Small intestine (tissue), 7 donors: ENCODE results near the gene WDFY1. TPM values are rescaled to one million over a fixed set of nuclear protein-coding genes. Genes with fewer than 3 reads are reported as not detected.
A peak's percentile ranks its signal among the peaks of the same experiment; 100 is the strongest.

Source experiments
- DNase-seq, 2 donors: peaks; one replicate each; pipeline versions ENCODE4 v3.0.0 to v3.0.0-alpha.2; 2013
- FAIRE-seq: peaks from 2 replicates; lab custom pipeline; 2012; peaks lifted over from hg19 to GRCh38; lab: Jason Lieb, UNC
- H3K27ac ChIP-seq, 3 donors: one replicate each; pipeline ENCODE4 v1.5.1; 2013; ENCODE audit warnings: low read length in 2 of 3, mild to moderate bottlenecking in 2 of 3, control low read depth in 1 of 3, inconsistent platforms in 1 of 3, low read depth in 1 of 3, moderate library complexity in 1 of 3
- H3K27me3 ChIP-seq, 3 donors: one replicate each; pipeline ENCODE4 v1.6.1; 2013; ENCODE audit warnings: low read length in 3 of 3, inconsistent platforms in 1 of 3; ENCODE audit not compliant: control insufficient read depth in 3 of 3, insufficient read depth in 3 of 3
- H3K36me3 ChIP-seq, 3 donors: one replicate each; pipeline ENCODE4 v1.6.1; 2013; ENCODE audit warnings: low read length in 3 of 3, inconsistent platforms in 1 of 3, low read depth in 1 of 3, mild to moderate bottlenecking in 1 of 3, moderate library complexity in 1 of 3; ENCODE audit not compliant: control insufficient read depth in 3 of 3, insufficient read depth in 2 of 3
- H3K4me1 ChIP-seq, 3 donors: one replicate each; pipeline ENCODE4 v1.6.1; 2013; ENCODE audit warnings: low read length in 2 of 3, inconsistent platforms in 1 of 3, low read depth in 1 of 3, mild to moderate bottlenecking in 1 of 3, moderate library complexity in 1 of 3; ENCODE audit not compliant: control insufficient read depth in 3 of 3, insufficient read depth in 2 of 3
- H3K4me3 ChIP-seq, 3 donors: one replicate each; pipeline ENCODE4 v1.5.1; 2013; ENCODE audit warnings: low read length in 3 of 3, control low read depth in 1 of 3, inconsistent platforms in 1 of 3, low read depth in 1 of 3, mild to moderate bottlenecking in 1 of 3, moderate library complexity in 1 of 3
- H3K9me3 ChIP-seq, 2 donors: one replicate each; pipeline ENCODE4 v1.6.1; 2013; ENCODE audit warnings: low read depth in 1 of 2, low read length in 1 of 2; ENCODE audit not compliant: control insufficient read depth in 2 of 2, insufficient read depth in 1 of 2
- WGBS, 3 donors: extraction: QIAGEN DNeasy Blood & Tissue Kit; methylation state at CpG; one replicate each; pipeline ENCODE4 v1.1.7; 2013; 5-methylcytosine and 5-hydroxymethylcytosine counted together
- polyA plus RNA-seq, 4 donors: library from polyadenylated mRNA; stranded (reverse) in 3 of 4; unstranded in 1 of 4; fragments of 200-250 nt in 3 of 4; fragments of 120-200 nt in 1 of 4; gene quantifications; one replicate each; pipeline versions ENCODE4 v1.2.1 to v1.2.3, GENCODE V29; 2013
- donor health status: healthy with polysubstance abuse.
- donor health status: control.
- donor health status: control.
- donor health status: Bipolar disorder and iron deficiency.
- donor health status: healthy.

WDFY1 gene
- polyA plus RNA-seq, 4 donors = 9.5 to 61.9 (median 15.7) TPM

- H3K36me3 ChIP-seq = peaks cover 0 to 10% (median 1%) of the 10 kb centered on the region in 3 donors
- FAIRE-seq (no peak), DNase-seq (no peak)
- no peaks in the 10 kb centered on the region for H3K9me3 ChIP-seq
- no peak overlapping the region for H3K27ac ChIP-seq
- H3K4me1 ChIP-seq = no peaks in the 10 kb centered on the region
- no peaks in the 10 kb centered on the region for H3K27me3 ChIP-seq
- no peak overlapping the region for H3K4me3 ChIP-seq
- 85 to 92% (median 88%) methylated on average over 5 of the region's 5 CpGs for WGBS, 3 donors
These were observed 26.6 kb upstream of the WDFY1 start for GRCh38 chr2:223971731-223972130.

DNA sequence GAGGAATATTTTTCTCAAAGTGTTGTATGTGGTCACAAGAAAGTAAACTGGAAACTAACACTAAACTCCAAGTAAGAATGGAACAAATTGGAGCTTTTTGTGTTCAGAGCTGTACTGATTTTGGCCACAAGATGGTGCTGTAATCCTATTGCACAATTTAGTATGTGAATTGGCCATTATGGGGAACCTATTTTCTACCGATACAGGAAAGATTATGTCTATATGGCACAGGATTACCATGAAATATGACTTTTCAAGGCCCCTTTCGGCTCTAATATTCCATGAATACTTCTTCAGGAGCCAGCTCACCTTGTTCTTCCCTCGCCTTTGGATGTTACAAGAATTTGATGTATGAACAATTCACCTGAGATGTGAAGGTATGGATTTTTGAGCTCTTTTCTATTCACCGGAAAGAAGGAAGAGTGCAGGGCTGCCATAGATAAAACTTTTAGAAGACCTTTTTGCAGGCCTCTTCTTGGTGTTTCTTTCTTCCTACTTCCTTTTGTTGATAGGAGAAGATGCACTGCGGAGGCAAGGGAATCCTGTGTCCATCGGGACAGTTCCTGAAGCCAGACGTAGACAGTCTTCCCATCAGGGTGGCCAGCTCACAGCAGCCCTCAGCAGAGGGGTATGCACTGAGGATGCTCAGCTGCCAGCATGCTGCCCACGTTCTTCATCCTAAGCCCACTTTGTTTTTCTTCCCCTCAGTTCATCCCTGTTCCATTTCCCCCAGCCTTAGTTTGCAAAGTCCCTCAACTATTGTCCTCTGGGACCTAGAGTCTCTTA lies 25.4 kb upstream of the WDFY1 start:
- H3K36me3 ChIP-seq = peaks cover 2 to 14% (median 3%) of the 10 kb centered on the region in 3 donors
- 66 to 69% (median 66%) methylated on average over 8 of the region's 8 CpGs for WGBS, 3 donors
- H3K9me3 ChIP-seq = no peaks in the 10 kb centered on the region
- H3K4me1 ChIP-seq = no peaks in the 10 kb centered on the region
- no peaks in the 10 kb centered on the region for H3K27me3 ChIP-seq
- FAIRE-seq = no peak
- no peak overlapping the region for H3K4me3 ChIP-seq
- peak; percentile 55 to 73 for DNase-seq
- no peak overlapping the region for H3K27ac ChIP-seq

DNA sequence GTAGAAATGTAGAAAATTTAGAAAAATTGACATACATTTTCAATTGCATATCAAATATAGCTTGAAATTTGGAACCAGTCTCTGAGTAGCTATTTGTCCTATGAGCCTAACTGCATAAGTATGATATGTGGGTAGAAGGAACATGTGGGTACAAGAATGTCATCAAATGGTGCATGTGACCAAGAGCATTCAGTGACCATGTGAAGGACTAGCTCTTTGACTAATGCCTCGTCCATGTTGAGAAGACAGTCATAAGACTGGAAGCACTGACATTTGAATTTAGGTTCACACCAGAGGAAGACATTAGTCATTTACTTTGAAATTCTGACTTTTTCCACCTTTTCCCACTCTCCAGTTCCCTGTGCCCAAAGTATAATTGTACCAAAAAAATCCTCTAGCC lies 24.7 kb upstream of the WDFY1 start:
- FAIRE-seq (no peak), DNase-seq (no peak)
- no peak overlapping the region for H3K4me3 ChIP-seq
- H3K4me1 ChIP-seq = no peaks in the 10 kb centered on the region
- H3K27me3 ChIP-seq = no peaks in the 10 kb centered on the region
- H3K36me3 ChIP-seq = peaks cover 2 to 14% (median 3%) of the 10 kb centered on the region in 3 donors
- no peaks in the 10 kb centered on the region for H3K9me3 ChIP-seq
- 95 to 100% (median 96%) methylated on average over 1 of the region's 1 CpG for WGBS, 3 donors
- no peak overlapping the region for H3K27ac ChIP-seq

DNA sequence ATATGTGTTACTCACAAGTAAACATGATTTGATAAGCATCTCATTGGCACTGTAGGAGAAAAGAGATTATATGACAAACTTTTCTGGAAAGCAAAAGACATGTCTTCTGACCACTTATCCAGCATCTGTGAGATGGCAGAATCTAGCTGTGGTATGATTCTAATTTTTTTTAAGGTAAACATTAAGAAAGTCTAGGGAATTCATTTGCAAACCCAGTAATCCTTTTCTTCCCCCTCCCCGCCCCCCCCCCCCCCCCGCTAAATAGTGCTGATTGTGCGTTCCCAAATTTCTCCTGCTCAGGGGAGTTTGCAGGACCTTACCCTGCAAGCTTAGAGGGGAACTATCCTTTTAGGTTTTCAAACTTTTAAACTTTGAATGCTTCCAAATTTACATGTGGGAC lies 24.2 kb upstream of the WDFY1 start:
- FAIRE-seq = no peak
- WGBS, 3 donors = 26 to 88% (median 55%) methylated on average over 1 to 2 of the region's 3 CpGs

DNA sequence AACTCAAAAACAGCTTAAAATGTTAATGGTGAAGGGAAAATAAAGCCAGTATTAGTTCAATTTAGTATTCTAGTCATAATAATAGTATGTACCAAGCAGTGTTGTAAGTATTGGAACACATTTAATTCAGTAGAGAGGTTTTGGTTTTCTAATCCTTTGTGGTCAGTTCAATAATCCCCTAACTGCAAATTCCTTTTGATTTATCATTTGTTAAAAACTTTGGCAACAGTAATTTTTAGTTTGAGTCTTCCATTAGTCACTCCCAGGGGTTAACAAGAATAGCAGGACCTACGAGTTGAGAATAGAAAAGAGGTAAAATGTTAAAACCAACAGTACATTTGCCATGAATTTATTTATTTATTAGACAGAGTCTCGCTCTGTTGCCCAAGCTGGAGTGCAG lies 22.8 kb upstream of the WDFY1 start:
- 76 to 85% (median 79%) methylated on average over 2 of the region's 2 CpGs for WGBS, 3 donors
- H3K27ac ChIP-seq = no peak overlapping the region
- peaks cover 2 to 17% (median 4%) of the 10 kb centered on the region in 3 donors for H3K36me3 ChIP-seq
- H3K27me3 ChIP-seq = no peaks in the 10 kb centered on the region
- no peaks in the 10 kb centered on the region for H3K9me3 ChIP-seq
- H3K4me3 ChIP-seq = no peak overlapping the region
- DNase-seq = no peak
- H3K4me1 ChIP-seq = no peaks in the 10 kb centered on the region
- FAIRE-seq = no peak

More for the DNA sequence above, 24.2 kb upstream of the WDFY1 start:
- H3K4me1 ChIP-seq = no peaks in the 10 kb centered on the region
- no peaks in the 10 kb centered on the region for H3K9me3 ChIP-seq
- H3K36me3 ChIP-seq = peaks cover 2 to 14% (median 3%) of the 10 kb centered on the region in 3 donors
- no peak for DNase-seq
- no peak overlapping the region for H3K4me3 ChIP-seq
- H3K27ac ChIP-seq = no peak overlapping the region
- H3K27me3 ChIP-seq = no peaks in the 10 kb centered on the region

DNA sequence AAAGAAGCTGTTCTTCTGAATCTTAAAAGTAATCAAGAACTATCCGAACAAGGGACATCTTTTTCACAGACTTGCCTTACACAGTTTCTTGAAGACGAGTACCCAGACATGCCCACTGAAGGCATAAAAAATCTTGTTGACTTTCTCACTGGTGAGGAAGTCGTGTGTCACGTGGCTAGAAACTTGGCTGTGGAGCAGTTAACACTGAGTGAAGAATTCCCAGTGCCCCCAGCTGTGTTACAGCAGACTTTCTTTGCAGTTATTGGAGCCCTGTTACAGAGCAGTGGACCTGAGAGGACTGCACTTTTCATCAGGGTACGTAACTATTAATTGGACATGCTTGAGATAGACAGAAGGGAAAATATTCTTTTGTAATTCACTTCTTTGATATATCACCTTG lies 14.6 kb upstream of the WDFY1 start:
- FAIRE-seq (no peak), DNase-seq (no peak)
- 41 to 57% (median 55%) methylated on average over 5 of the region's 5 CpGs for WGBS, 3 donors
- Histone ChIP-seq H3K4me1 (peaks cover 0 to 8% (median 8%) of the 10 kb centered on the region in 3 donors), H3K36me3 (peaks cover 0 to 13% (median 8%) of the 10 kb centered on the region in 3 donors), H3K27me3 (no peaks in the 10 kb centered on the region), H3K27ac (no peak overlapping the region), H3K9me3 (no peaks in the 10 kb centered on the region), H3K4me3 (no peak overlapping the region)

DNA sequence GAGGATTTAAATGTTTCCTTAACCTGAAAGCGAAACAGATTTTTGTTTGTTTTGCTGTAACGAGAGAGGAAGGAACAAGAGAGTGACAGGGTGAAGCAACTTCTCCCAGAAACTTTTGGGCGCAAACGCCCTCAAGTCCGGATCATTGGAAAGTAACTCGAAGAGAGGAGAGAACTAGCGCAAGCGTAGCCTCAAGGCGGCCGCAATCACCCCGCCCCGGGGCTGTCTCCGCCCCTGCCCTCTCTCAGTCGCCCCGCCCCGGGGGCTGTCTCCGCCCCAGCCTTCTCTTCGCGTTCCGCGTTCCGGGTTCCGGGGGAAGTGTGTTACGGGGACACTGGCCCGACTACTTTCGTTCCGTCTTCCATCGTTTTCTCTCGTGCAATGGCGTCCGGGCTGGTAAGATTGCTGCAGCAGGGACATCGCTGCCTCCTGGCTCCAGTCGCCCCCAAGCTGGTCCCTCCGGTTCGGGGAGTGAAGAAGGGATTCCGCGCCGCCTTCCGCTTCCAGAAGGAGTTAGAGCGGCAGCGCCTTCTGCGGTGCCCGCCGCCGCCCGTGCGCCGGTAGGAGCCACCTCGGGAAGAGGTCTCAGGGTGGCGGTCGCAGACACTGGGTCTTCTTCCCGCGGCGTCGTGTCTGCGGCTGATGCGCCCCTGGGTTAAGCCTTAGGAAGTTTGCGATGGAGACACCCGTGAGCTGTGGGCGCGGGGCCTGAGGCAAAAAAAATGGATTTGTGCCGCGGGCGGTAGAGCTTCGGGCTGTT lies 12.1 kb upstream of the WDFY1 start, which contains the start of gene MRPL44:
MRPL44 (plus strand) TSS at position 372 of the 760 bp plus-strand sequence; CDS start at position 382, 10 bp downstream.
- no peaks in the 10 kb centered on the region for H3K27me3 ChIP-seq
- no peak for FAIRE-seq
- H3K27ac ChIP-seq = peak within 1 kb of the TSS; percentile 71 to 88 (median 72)
- peak within 1 kb of the TSS; percentile 92 to 100 (median 97) for H3K4me3 ChIP-seq
- peaks cover 0 to 6% (median 6%) of the 10 kb centered on the region in 3 donors for H3K36me3 ChIP-seq
- WGBS, 3 donors = 0 to 1% (median 0%) methylated on average over 64 to 65 of the region's 65 CpGs
- no peaks in the 10 kb centered on the region for H3K9me3 ChIP-seq
- peaks cover 0 to 8% (median 8%) of the 10 kb centered on the region in 3 donors for H3K4me1 ChIP-seq
- DNase-seq = peak; percentile 94 to 98

DNA sequence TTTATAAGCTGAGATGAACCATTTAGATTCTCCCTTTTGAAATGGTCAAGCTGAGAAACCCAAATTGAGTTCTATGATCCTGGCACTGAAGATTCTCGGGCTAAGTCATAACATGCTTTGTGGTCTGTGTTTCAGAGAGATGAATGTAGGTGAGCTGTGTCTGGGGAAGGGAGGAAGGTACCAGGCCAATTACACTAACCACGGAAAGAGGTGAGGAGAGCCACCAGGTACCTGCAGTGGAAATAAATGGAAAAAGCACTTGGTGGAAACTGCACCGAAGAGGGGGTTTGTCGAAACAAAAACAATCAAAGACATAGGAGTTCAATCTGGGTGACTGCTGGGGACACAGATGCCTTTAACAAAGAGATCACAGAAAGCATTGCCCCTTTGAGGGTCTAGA lies 11.2 kb upstream of the WDFY1 start:
- DNase-seq (no peak), FAIRE-seq (no peak)
- H3K9me3 ChIP-seq = no peaks in the 10 kb centered on the region
- peak overlapping the region in 1 of 3 donors; percentile 63 for H3K27ac ChIP-seq
- no peaks in the 10 kb centered on the region for H3K27me3 ChIP-seq
- WGBS, 3 donors = 81 to 90% (median 81%) methylated on average over 4 of the region's 4 CpGs
- H3K4me1 ChIP-seq = peaks cover 0 to 12% (median 7%) of the 10 kb centered on the region in 3 donors
- peaks cover 0 to 6% (median 2%) of the 10 kb centered on the region in 3 donors for H3K36me3 ChIP-seq
- no peak overlapping the region for H3K4me3 ChIP-seq
